HG03103 (cell line): Measurements from ENCODE around the gene GSK3A.
A peak's percentile ranks its signal among the peaks of the same experiment; 100 is the strongest.

Experiments
- ATAC-seq: cut with Tn5 transposase; IDR thresholded peaks from one replicate; pipeline ENCODE4 v1.9.1; 2021; ENCODE audit warnings: low read depth; ENCODE audit not compliant: unreplicated experiment

The GSK3A gene

DNA sequence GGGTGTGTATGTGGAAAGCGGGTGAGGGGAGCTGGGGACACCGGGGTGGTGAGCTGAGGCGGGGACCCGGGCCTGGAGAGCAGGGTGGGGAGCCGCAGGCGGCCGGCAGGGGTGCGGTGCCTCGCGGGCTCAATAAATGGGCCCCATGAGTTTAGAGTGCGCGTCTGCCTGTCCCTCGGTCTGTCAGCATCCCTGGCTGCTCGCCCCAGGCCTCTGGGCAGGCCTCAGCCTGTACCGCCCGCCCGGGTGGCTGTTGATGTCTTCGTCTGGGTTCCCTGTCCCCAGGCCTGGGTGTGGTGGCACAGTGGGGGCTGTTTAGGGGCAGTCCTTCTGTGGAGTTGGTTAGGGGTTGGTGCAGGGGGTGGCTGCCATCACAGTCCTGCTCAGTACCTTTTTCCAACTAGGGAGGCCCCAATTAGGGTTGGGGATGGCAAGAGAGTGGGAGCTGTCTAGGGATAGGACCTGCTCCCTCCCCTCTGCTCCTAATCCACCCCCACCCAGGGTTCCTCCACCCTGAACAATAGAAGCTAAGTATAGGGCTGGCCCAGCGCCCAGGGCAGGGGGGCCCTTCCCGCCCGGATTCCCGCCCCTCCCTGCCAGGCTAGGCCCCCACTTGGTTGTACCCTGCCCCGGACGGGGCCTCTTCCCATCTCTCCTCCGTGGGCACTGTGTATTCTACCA, 38.9 kb upstream of the GSK3A start:
- no peak for ATAC-seq

GRCh38 chr19:42280815-42281145, 38.4 kb upstream of the GSK3A start:
- ATAC-seq, result no peak

GRCh38 chr19:42279902-42280814, 37.8 kb upstream of the GSK3A start:
- peak; percentile 30 for ATAC-seq

DNA sequence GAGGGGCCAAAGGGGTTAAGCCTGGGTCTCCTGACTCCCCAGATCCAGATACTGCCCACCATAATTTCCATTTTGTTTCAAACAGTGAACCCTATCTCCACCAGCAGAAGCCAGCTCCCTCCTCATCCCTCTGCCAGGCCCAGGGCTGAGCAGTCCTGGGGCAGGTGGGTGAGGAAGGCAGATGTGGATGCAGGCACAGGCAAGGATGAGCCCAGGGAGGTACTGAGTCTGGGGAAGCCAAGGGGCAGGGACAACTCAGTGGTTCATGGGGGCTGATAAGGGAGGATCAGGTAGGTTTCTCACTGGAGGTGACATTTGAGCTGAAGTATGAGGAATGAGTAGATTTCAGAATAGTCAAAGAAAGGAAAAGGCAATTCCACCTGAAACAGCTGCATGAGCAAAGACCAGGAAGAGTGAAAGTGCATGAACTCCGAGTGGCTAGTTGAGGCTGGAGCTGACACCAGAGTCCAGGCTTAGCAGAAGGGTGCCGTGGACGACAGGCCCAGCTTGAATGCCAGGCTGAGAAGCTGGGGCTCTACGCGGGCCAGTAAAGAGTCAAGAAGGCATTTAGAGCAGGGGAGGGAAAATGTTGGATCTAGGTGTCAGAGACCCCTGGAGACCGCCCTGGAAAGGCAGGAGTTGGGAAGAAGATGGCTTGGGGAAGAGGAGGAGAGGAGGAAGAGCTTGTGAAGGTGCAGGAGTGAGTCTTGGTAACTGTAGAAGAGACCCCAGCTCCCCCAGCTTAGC, 36.9 kb upstream of the GSK3A start:
- ATAC-seq, result no peak

GRCh38 chr19:42278452-42279154, 36.2 kb upstream of the GSK3A start:
- no peak for ATAC-seq

DNA sequence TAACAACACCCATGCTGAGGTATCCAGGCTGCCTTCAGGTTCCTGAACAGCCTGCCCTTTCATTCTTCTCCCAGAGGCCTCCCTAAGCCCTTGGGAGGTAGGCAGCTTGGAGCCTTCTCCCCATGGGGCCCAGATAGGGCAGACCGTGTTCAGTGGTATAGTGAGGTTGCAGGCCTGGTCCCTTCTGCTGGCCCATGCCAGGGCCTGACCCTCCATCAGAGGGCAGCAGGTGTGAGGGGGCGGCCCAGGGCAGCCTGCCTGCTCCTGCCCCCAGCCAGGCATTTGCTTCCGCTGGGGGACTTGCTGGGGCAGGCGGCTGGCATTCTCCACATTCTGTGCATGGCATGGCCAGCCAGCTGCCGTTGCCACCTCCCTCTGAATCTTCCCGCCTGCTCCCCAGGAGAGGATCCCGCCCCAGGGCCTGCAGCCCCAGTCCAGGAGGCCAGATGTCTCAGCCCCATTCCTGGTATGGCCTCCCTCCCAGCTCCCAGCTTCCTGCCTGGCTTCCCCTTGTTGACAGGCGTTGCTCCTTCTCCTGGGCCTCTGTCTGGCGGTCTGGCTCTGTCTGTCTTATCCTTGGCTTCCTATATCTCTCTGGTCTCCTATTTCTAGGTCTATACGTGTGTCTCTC, 35.5 kb upstream of the GSK3A start:
- no peak for ATAC-seq

- no peak for ATAC-seq
Measured at GRCh38 chr19:42276821-42277220, 34.4 kb upstream of the GSK3A start.

DNA sequence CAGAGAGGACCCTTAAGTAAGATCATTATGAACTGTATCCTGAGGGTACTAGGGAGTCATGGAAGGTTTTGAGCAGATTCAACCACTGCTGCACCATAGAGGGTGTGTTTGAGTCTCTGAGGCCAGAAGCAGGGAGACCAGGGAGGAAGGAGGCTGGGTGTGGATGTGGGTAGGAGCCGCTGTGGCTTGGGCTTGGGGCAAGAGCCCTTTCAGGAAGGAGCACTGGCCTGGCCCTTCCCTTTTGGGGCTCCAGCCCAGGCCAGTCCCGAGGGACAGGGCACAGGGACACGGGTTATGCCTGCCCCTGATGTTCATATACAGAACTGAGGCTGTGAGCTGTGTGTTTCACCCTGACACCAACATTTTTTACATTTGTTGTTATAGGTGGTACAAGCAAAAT, 33.9 kb upstream of the GSK3A start:
- no peak for ATAC-seq

- no peak for ATAC-seq
Measured at GRCh38 chr19:42275517-42275916, 33.1 kb upstream of the GSK3A start.

- ATAC-seq, result no peak
Measured at GRCh38 chr19:42275103-42275502, 32.7 kb upstream of the GSK3A start.

- no peak for ATAC-seq
Measured at GRCh38 chr19:42274065-42274682, 31.8 kb upstream of the GSK3A start.

DNA sequence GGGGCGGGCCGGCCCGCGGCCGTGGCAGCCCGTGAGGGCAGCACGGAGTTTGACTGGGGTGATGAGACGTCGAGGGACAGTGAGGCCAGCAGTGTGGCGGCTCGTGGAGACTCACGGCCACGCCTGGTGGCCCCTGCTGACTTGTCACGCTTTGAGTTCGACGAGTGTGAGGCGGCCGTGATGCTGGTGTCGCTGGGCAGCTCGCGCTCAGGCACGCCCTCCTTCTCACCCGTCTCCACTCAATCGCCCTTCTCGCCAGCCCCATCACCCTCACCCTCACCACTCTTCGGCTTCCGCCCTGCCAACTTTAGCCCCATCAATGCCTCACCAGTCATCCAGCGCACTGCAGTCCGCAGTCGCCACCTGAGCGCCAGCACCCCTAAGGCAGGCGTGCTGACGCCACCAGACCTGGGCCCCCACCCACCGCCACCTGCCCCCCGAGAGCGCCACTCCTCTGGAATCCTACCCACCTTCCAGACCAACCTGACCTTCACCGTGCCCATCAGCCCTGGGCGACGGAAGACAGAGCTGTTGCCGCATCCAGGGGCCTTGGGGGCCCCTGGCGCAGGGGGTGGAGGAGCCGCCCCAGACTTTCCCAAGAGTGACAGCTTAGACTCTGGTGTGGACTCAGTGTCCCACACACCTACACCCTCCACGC, 31.1 kb upstream of the GSK3A start:
- no peak for ATAC-seq

GRCh38 chr19:42272989-42273406, 30.6 kb upstream of the GSK3A start:
- no peak for ATAC-seq

- no peak for ATAC-seq
Measured at GRCh38 chr19:42272535-42272897, 30.1 kb upstream of the GSK3A start.

DNA sequence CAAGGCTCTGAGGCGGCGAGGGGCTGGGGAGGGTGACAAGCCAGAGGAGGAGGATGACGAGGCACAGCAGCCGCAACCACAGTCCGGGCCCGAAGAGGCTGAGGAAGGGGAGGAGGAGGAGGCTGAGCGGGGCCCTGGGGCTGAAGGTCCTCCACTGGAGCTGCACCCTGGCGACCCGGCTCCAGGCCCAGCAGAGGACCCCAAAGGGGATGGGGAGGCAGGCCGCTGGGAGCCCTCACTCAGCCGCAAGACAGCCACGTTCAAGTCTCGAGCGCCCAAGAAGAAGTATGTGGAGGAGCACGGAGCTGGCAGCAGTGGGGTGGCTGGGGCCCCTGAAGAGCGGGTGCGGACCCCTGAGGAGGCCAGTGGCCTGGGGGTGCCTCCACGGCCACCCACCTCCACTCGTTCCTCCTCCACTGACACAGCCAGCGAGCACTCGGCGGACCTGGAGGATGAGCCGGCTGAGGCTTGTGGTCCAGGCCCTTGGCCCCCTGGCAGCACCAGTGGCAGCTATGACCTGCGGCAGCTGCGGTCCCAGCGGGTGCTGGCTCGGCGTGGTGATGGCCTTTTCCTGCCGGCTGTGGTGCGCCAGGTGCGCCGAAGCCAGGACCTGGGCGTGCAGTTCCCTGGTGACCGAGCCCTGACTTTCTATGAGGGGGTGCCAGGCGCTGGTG, 29.6 kb upstream of the GSK3A start:
- ATAC-seq, result no peak

DNA sequence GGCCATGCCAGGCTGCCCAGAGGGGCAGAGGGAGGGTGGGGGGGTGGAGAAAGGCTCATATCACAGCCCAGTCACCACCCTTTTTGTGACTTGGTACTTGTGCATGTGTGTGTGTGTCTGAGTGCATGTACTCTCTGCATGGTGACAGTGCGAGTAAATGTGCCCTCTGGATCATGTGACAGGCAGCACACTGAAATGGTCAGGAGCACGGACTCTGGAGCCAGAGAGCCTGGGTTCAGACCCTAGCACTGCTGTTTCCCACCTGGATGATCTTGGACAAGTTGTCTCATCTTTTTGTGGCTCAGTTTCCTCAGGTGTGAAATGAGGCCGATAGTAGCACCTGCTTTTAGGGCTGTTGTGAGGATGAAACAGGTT, 28.6 kb upstream of the GSK3A start:
- no peak for ATAC-seq

- ATAC-seq, result no peak
Measured at GRCh38 chr19:42270346-42271044, 28.1 kb upstream of the GSK3A start.
